ENCODE data around the gene DEFB132.

DNA sequence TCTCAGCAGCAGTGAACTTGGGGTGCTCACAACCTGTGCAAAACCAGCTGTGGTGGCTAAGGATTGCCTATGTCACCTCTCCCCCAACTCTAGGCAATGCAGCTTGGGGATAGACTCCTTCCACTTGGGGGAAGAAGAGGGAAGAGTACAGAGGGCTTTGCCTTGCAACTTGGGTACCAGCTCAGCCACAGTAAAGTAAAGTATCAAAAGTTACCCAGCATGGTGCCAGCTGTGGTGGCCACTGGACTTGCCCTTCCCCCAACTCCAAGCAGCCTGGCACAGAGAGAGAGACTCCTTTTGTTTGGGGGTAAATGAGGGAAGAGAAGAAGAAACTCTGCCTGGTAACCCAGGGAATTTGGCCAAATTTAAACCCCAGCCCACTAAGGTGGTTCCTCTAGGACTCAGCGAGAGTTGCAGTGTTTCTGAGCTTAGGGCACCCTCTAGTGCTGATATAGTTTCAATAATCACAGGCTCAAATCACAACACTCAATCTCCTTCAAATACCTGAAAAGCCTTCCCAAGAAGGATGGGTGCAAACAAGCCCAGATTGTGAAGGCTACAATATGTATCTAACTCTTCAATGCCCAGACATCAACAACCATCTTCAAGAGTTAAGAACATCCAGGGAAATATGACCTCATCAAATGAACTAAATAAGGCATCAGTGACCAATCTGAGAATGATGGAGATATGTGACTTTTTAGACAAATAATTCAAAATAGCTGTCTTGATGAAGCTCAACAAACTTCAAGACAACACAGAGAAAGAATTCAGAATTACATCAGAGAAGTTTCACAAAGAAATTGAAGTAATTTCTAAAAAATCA, 38.0 kb upstream of the DEFB132 start:
- no peak for TF ChIP-seq EZH2 (IDR thresholded peaks at IDR 0.05; ENCODE audit: insufficient read depth, poor library complexity, severe bottlenecking)
- TF ChIP-seq EZH2phosphoT487 (IDR thresholded peaks at IDR 0.05; ENCODE audit: insufficient read depth, low read depth), result no peak
